Measurements from ENCODE around the gene NOS1.
"Not testable (repeated sequence)": the region's sequence is repeated elsewhere in the genome, so short reads cannot be mapped to it uniquely, and the experiment has no call there.

NOS1 gene

GRCh38 chr12:117403586-117404139, 42.2 kb upstream of the NOS1 start:
- Histone ChIP-seq H3K27me3 (no peaks in the 10 kb centered on the region), H3K27ac (peak overlapping the region; percentile 14), H3K4me3 (ENCODE audit: low read depth in 1 of 2, low read length in 1 of 2) (no peak overlapping the region), H3K36me3 (no peaks in the 10 kb centered on the region), H3K4me1 (ENCODE audit: control insufficient read depth in 1 of 2, insufficient read depth in 1 of 2, low read depth in 1 of 2, low read length in 1 of 2) (peaks cover 5 to 6% of the 10 kb centered on the region in 2 experiments), H3K9me3 (no peaks in the 10 kb centered on the region)
- no peak for TF ChIP-seq CTCF (IDR thresholded peaks at IDR 0.05)

DNA sequence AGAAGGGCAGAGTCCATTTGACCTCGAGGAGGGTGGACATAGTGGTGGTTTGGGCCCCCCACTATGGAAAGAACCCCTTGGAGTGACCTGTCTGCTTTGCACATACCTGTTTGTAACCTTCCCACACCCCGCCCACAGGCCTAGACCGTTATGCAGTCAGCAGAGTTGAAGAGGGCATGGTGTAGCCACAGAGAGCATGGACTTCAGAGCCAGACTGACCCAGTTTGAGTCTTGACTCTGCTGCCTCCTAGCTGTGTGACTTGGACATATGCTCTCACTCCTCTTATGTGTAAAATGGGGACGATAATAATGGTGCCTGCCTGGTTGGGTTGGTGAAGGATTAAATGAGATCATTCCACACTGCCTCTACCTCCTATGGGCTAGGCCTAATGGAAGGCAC, 40.9 kb upstream of the NOS1 start:
- TF ChIP-seq CTCF (IDR thresholded peaks at IDR 0.05): no peak
- H3K27me3 ChIP-seq: no peaks in the 10 kb centered on the region
- H3K4me1 ChIP-seq (ENCODE audit: control insufficient read depth in 1 of 2, insufficient read depth in 1 of 2, low read depth in 1 of 2, low read length in 1 of 2): peaks cover 5 to 6% of the 10 kb centered on the region in 2 experiments
- H3K9me3 ChIP-seq: no peaks in the 10 kb centered on the region
- H3K4me3 ChIP-seq (ENCODE audit: low read depth in 1 of 2, low read length in 1 of 2): no peak overlapping the region
- no peak overlapping the region for H3K27ac ChIP-seq
- H3K36me3 ChIP-seq: no peaks in the 10 kb centered on the region

GRCh38 chr12:117400912-117401311, 39.5 kb upstream of the NOS1 start:
- TF ChIP-seq CTCF (IDR thresholded peaks at IDR 0.05): no peak

GRCh38 chr12:117398482-117398881, 37.1 kb upstream of the NOS1 start:
- not testable (repeated sequence) for H3K36me3 ChIP-seq

More at GRCh38 chr12:117400912-117401311, 39.5 kb upstream of the NOS1 start:
- H3K4me1 ChIP-seq (ENCODE audit: control insufficient read depth in 1 of 2, insufficient read depth in 1 of 2, low read depth in 1 of 2, low read length in 1 of 2): peaks cover 5 to 6% of the 10 kb centered on the region in 2 experiments
- no peak overlapping the region for H3K27ac ChIP-seq
- no peaks in the 10 kb centered on the region for H3K9me3 ChIP-seq
- no peaks in the 10 kb centered on the region for H3K36me3 ChIP-seq
- H3K27me3 ChIP-seq: no peaks in the 10 kb centered on the region
- no peak overlapping the region for H3K4me3 ChIP-seq (ENCODE audit: low read depth in 1 of 2, low read length in 1 of 2)

GRCh38 chr12:117395766-117396165, 34.3 kb upstream of the NOS1 start:
- H3K4me3 ChIP-seq (ENCODE audit: low read depth in 1 of 2, low read length in 1 of 2): no peak overlapping the region
- H3K4me1 ChIP-seq (ENCODE audit: control insufficient read depth in 1 of 2, insufficient read depth in 1 of 2, low read depth in 1 of 2, low read length in 1 of 2): no peaks in the 10 kb centered on the region
- peaks cover 6% of the 10 kb centered on the region for H3K27me3 ChIP-seq
- no peak for TF ChIP-seq CTCF (IDR thresholded peaks at IDR 0.05)
- no peaks in the 10 kb centered on the region for H3K9me3 ChIP-seq
- no peaks in the 10 kb centered on the region for H3K36me3 ChIP-seq
- no peak overlapping the region for H3K27ac ChIP-seq

More at GRCh38 chr12:117398482-117398881, 37.1 kb upstream of the NOS1 start:
- not testable (repeated sequence) for H3K27me3 ChIP-seq; H3K4me1 ChIP-seq (ENCODE audit: control insufficient read depth in 1 of 2, insufficient read depth in 1 of 2, low read depth in 1 of 2, low read length in 1 of 2); H3K27ac ChIP-seq; H3K9me3 ChIP-seq; H3K4me3 ChIP-seq (ENCODE audit: low read depth in 1 of 2, low read length in 1 of 2)

DNA sequence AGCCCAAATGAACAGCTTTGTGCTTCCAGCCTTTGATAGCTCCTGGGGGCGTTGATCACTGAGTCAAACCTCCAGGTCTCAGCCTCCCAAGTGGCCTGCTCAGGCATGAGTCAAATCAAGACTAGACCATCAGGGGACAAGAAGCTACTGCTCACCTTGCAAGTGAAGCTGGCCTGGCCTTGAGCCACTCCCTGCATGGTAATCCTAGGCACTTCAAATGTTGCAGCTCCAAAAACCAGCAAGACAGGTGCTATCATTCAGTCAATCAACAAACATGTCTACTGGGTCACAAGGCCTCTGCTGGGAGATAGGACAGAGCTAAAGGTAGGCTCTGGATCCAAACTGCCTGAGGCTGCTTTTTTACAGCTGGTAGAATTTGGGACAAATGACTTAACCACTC, 33.1 kb upstream of the NOS1 start:
- H3K9me3 ChIP-seq: no peaks in the 10 kb centered on the region
- H3K4me1 ChIP-seq (ENCODE audit: control insufficient read depth in 1 of 2, insufficient read depth in 1 of 2, low read depth in 1 of 2, low read length in 1 of 2): no peaks in the 10 kb centered on the region
- TF ChIP-seq CTCF (IDR thresholded peaks at IDR 0.05): no peak
- H3K4me3 ChIP-seq (ENCODE audit: low read depth in 1 of 2, low read length in 1 of 2): no peak overlapping the region
- H3K27ac ChIP-seq: no peak overlapping the region
- no peaks in the 10 kb centered on the region for H3K36me3 ChIP-seq
- H3K27me3 ChIP-seq: peaks cover 6% of the 10 kb centered on the region
